ENCODE measurements around the gene XPR1.
A peak's percentile ranks its signal among the peaks of the same experiment; 100 is the strongest.

XPR1 gene

GRCh38 chr1:180632326-180633056 is 669 bp downstream of the XPR1 start:
- Histone ChIP-seq H3K27ac (peak overlapping the region; percentile 84), H3K27me3 (ENCODE audit: insufficient read depth, low read depth, severe bottlenecking) (no peaks in the 10 kb centered on the region), H3K9me3 (ENCODE audit: severe bottlenecking) (no peaks in the 10 kb centered on the region), H3K4me3 (ENCODE audit: low read depth, low read length) (peak overlapping the region; percentile 66), H3K36me3 (peaks cover 4% of the 10 kb centered on the region; the same call in 1 of the 2 replicates)
- peak; percentile 77 for DNase-seq
- peak; percentile 60 for TF ChIP-seq CTCF (IDR thresholded peaks at IDR 0.05; ENCODE audit: low read depth, low read length)

- Histone ChIP-seq H3K9me3 (ENCODE audit: severe bottlenecking) (no peaks in the 10 kb centered on the region), H3K27me3 (ENCODE audit: insufficient read depth, low read depth, severe bottlenecking) (no peaks in the 10 kb centered on the region), H3K36me3 (peaks cover 4% of the 10 kb centered on the region; the same call in 1 of the 2 replicates), H3K4me3 (ENCODE audit: low read depth, low read length) (peak overlapping the region; percentile 66), H3K27ac (peak overlapping the region; percentile 84; the same call in 1 of the 2 replicates)
- no peak for TF ChIP-seq CTCF (IDR thresholded peaks at IDR 0.05; ENCODE audit: low read depth, low read length)
- no peak for DNase-seq
Measured at GRCh38 chr1:180633057-180634056, 1.5 kb downstream of the XPR1 start.

- Histone ChIP-seq H3K4me3 (ENCODE audit: low read depth, low read length) (no peak overlapping the region), H3K27ac (no peak overlapping the region), H3K9me3 (ENCODE audit: severe bottlenecking) (no peaks in the 10 kb centered on the region), H3K27me3 (ENCODE audit: insufficient read depth, low read depth, severe bottlenecking) (no peaks in the 10 kb centered on the region), H3K36me3 (peaks cover 4% of the 10 kb centered on the region; the same call in 1 of the 2 replicates)
- DNase-seq, result peak; percentile 22
- TF ChIP-seq CTCF (IDR thresholded peaks at IDR 0.05; ENCODE audit: low read depth, low read length), result no peak; the same call in 1 of the 2 replicates
Measured at GRCh38 chr1:180636138-180636537, 4.3 kb downstream of the XPR1 start.

GRCh38 chr1:180639871-180640270 is 8.0 kb downstream of the XPR1 start:
- Histone ChIP-seq H3K4me3 (ENCODE audit: low read depth, low read length) (no peak overlapping the region), H3K27me3 (ENCODE audit: insufficient read depth, low read depth, severe bottlenecking) (no peaks in the 10 kb centered on the region), H3K9me3 (ENCODE audit: severe bottlenecking) (no peaks in the 10 kb centered on the region), H3K27ac (no peak overlapping the region), H3K36me3 (no peaks in the 10 kb centered on the region)
- no peak for TF ChIP-seq CTCF (IDR thresholded peaks at IDR 0.05; ENCODE audit: low read depth, low read length)
- no peak for DNase-seq

- TF ChIP-seq CTCF (IDR thresholded peaks at IDR 0.05; ENCODE audit: low read depth, low read length), result no peak
- H3K27ac ChIP-seq, result no peak overlapping the region
- H3K36me3 ChIP-seq, result no peaks in the 10 kb centered on the region
- H3K27me3 ChIP-seq (ENCODE audit: insufficient read depth, low read depth, severe bottlenecking), result no peaks in the 10 kb centered on the region
- H3K4me3 ChIP-seq (ENCODE audit: low read depth, low read length), result no peak overlapping the region
- H3K9me3 ChIP-seq (ENCODE audit: severe bottlenecking), result no peaks in the 10 kb centered on the region
- no peak for DNase-seq
Measured at GRCh38 chr1:180640531-180640949, 8.7 kb downstream of the XPR1 start.
